IMR-90 (cell line): Measurements from ENCODE around the gene BTG2. TPM values are rescaled to one million over a fixed set of nuclear protein-coding genes. Genes with fewer than 3 reads are reported as not detected.

Experiments used
- ATAC-seq: fragments of 200-7000 bp; cut with Tn5 transposase; 2 replicates; pipeline ENCODE4 v1.9.1; 2020; ENCODE audit warnings: low read depth, mild to moderate bottlenecking, moderate library complexity
- BruUV-seq: library from RNA; stranded (reverse); fragments of 400-500 nt; replicated peaks from 2 replicates; lab custom pipeline; 2021; lab: Mats Ljungman, UMichigan
- CTCF ChIA-PET: fragments of 300-600 bp; formaldehyde crosslinking; extraction: SDS; loops from one replicate; lab custom pipeline; 2021; ENCODE audit warnings: antibody characterized with exemption; lab: Yijun Ruan, JAX
- POLR2A ChIA-PET: fragments of 300-600 bp; sonication (Branson Sonifier 250); formaldehyde crosslinking; loops from one replicate; lab custom pipeline; 2022; ENCODE audit warnings: antibody characterized with exemption; ENCODE audit not compliant: unreplicated experiment; lab: Charles Lee
- DNase-seq: peaks from one replicate; pipeline ENCODE4 v3.0.0; 2013
- H2AFZ ChIP-seq: replicated peaks from 2 replicates; pipeline ENCODE3; 2013; ENCODE audit warnings: low read length, mild to moderate bottlenecking; ENCODE audit not compliant: poor library complexity
- H2AK5ac ChIP-seq: 2 replicates; pipeline ENCODE4 v1.6.1; 2013; ENCODE audit warnings: low read depth, low read length, inconsistent platforms
- H2AK9ac ChIP-seq: replicated peaks from 2 replicates; pipeline ENCODE3; 2013; ENCODE audit warnings: mild to moderate bottlenecking, low read depth, low read length, moderate library complexity; ENCODE audit not compliant: poor library complexity
- H2BK120ac ChIP-seq: 2 replicates; pipeline ENCODE4 v1.6.1; 2013; ENCODE audit warnings: low read depth, low read length, inconsistent platforms
- H2BK15ac ChIP-seq: 3 replicates; pipeline ENCODE4 v1.6.1; 2013; ENCODE audit warnings: low read depth, low read length, inconsistent platforms
- H2BK20ac ChIP-seq: 2 replicates; pipeline ENCODE4 v1.6.1; 2013; ENCODE audit warnings: low read depth, mild to moderate bottlenecking, inconsistent platforms, low read length, moderate library complexity
- H2BK5ac ChIP-seq: 2 replicates; pipeline ENCODE4 v1.6.1; 2013; ENCODE audit warnings: mild to moderate bottlenecking, low read depth, low read length, inconsistent platforms; ENCODE audit not compliant: poor library complexity, severe bottlenecking
- H3K14ac ChIP-seq: replicated peaks from 2 replicates; pipeline ENCODE4 v1.6.1; 2013; ENCODE audit warnings: low read depth, low read length, inconsistent platforms
- H3K18ac ChIP-seq: 2 replicates; pipeline ENCODE4 v1.6.1; 2013; ENCODE audit warnings: low read depth, low read length, control low read depth
- H3K23ac ChIP-seq: 2 replicates; pipeline ENCODE4 v1.6.1; 2013; ENCODE audit warnings: low read depth, low read length, inconsistent platforms
- H3K27ac ChIP-seq: 2 replicates; pipeline ENCODE4 v1.5.1; 2013; ENCODE audit warnings: mild to moderate bottlenecking, control low read depth, low read length; ENCODE audit not compliant: insufficient read depth
- H3K27me3 ChIP-seq: 2 replicates; pipeline ENCODE4 v1.6.1; 2013; ENCODE audit warnings: low read length; ENCODE audit not compliant: control insufficient read depth, insufficient read depth
- H3K36me3 ChIP-seq: 2 replicates; pipeline ENCODE4 v1.6.1; 2013; ENCODE audit warnings: low read length, mixed read lengths; ENCODE audit not compliant: control insufficient read depth, insufficient read depth
- H3K4ac ChIP-seq: 2 replicates; pipeline ENCODE4 v1.6.1; 2013; ENCODE audit warnings: low read depth, low read length, inconsistent platforms
- H3K4me1 ChIP-seq: 2 replicates; pipeline ENCODE4 v1.6.1; 2013; ENCODE audit warnings: low read length, mixed read lengths; ENCODE audit not compliant: control insufficient read depth, insufficient read depth
- H3K4me2 ChIP-seq: 2 replicates; pipeline ENCODE4 v1.6.1; 2013; ENCODE audit warnings: low read depth, mild to moderate bottlenecking, control low read depth, low read length, moderate library complexity
- H3K4me3 ChIP-seq: 2 replicates; pipeline ENCODE4 v1.5.1; 2013; ENCODE audit warnings: low read depth, mild to moderate bottlenecking, control low read depth, low read length, moderate library complexity; ENCODE audit not compliant: insufficient read depth
- H3K56ac ChIP-seq: 2 replicates; pipeline ENCODE4 v1.6.1; 2013; ENCODE audit warnings: low read length, inconsistent platforms; ENCODE audit not compliant: insufficient read depth; ENCODE audit errors: extremely low read depth
- H3K79me1 ChIP-seq, 2 experiments: 2 replicates each; pipeline ENCODE4 v1.6.1; 2013; ENCODE audit warnings: low read length in 2 of 2, inconsistent platforms in 1 of 2, low read depth in 1 of 2
- H3K9ac ChIP-seq: 2 replicates; pipeline ENCODE4 v1.6.1; 2013; ENCODE audit warnings: low read depth, low read length, control low read depth
- H3K9me1 ChIP-seq: 2 replicates; pipeline ENCODE4 v1.6.1; 2013; ENCODE audit warnings: low read length, inconsistent platforms; ENCODE audit not compliant: insufficient read depth
- H3K9me3 ChIP-seq: 2 replicates; pipeline ENCODE4 v1.6.1; 2013; ENCODE audit warnings: low read length; ENCODE audit not compliant: control insufficient read depth, insufficient read depth
- H4K20me1 ChIP-seq: 2 replicates; pipeline ENCODE4 v1.6.1; 2013; ENCODE audit warnings: low read length, inconsistent platforms; ENCODE audit not compliant: insufficient read depth
- H4K5ac ChIP-seq: 2 replicates; pipeline ENCODE4 v1.6.1; 2013; ENCODE audit warnings: mild to moderate bottlenecking, low read depth, low read length, control low read depth
- H4K8ac ChIP-seq, 2 experiments: 2 replicates each; pipeline ENCODE4 v1.6.1; 2013; ENCODE audit warnings: low read depth in 2 of 2, low read length in 2 of 2, control low read depth in 1 of 2, inconsistent platforms in 1 of 2
- H4K91ac ChIP-seq: 2 replicates; pipeline ENCODE4 v1.6.1; 2013; ENCODE audit warnings: low read depth, low read length, inconsistent platforms; ENCODE audit not compliant: insufficient read depth
- MAFK ChIP-seq: IDR thresholded peaks from 2 replicates; pipeline ENCODE4 v1.6.1; 2012; ENCODE audit warnings: low read depth, low read length, improper control_type of control experiment
- NFE2L2 ChIP-seq: fragments of 150-350 bp; IDR thresholded peaks from 2 replicates; pipeline ENCODE4 v1.6.1; 2016; ENCODE audit warnings: low read depth, mild to moderate bottlenecking, low read length
- RAD21 ChIP-seq: IDR thresholded peaks from 2 replicates; pipeline ENCODE4 v1.6.1; 2012; ENCODE audit warnings: low read length, improper control_type of control experiment
- WGBS, 2 experiments: methylation state at CpG; one replicate each; pipeline versions ENCODE4 v1.1.5 to v1.1.7; 2013; ENCODE audit warnings: missing lambda C conversion rate in 2 of 2; ENCODE audit not compliant: insufficient read length in 1 of 2; ENCODE audit errors: extremely low coverage in 2 of 2; 5-methylcytosine and 5-hydroxymethylcytosine counted together
- dilution Hi-C: fragments of 300-500 bp; cut with HindIII; formaldehyde crosslinking; loops from one replicate; pipeline ENCODE4 v1.14.3; 2018; ENCODE audit warnings: low sequenced_read_pairs; ENCODE audit not compliant: unreplicated experiment
- in situ Hi-C: fragments of 300-500 bp; cut with MboI; formaldehyde crosslinking; loops from 3 replicates; pipeline ENCODE4 v1.14.3; 2019; ENCODE audit warnings: low sequenced_read_pairs, inconsistent platforms, mixed read lengths
- intact Hi-C: fragments of 100-400 bp; cut with micrococcal nuclease; formaldehyde crosslinking; loops from 2 replicates; pipeline ENCODE4 v1.10.0; 2022
- polyA plus RNA-seq, 3 experiments: library from polyadenylated mRNA; depleted of rRNA; stranded (reverse); fragments of >200 nt; gene quantifications; 2 replicates each; pipeline ENCODE4 v1.2.3, GENCODE V29; 2012; ENCODE audit warnings: low replicate concordance in 1 of 3
- total RNA-seq: library from RNA; depleted of rRNA; stranded (reverse); fragments of >200 nt; gene quantifications from 2 replicates; pipeline ENCODE4 v1.2.3, GENCODE V29; 2012
- TF ChIP-seq, protein P1 (sequence below): fragments of 150-350 bp; IDR thresholded peaks from 2 replicates; pipeline ENCODE4 v1.6.1; 2016; ENCODE audit warnings: low read depth, mild to moderate bottlenecking, low read length, moderate library complexity, borderline replicate concordance

Gene BTG2
- total and polyA plus RNA-seq, 2 of the 4 experiments (the other 2 are of a cell fraction), result 8.4 to 18.8 TPM

- POLR2A ChIA-PET, result no interaction called here
Measured at GRCh38 chr1:203331224-203331623, 25.9 kb downstream of the BTG2 start.

More at GRCh38 chr1:203331224-203331623, 25.9 kb downstream of the BTG2 start:
- no TSS peak for BruUV-seq
- Histone ChIP-seq H2BK20ac (no peak overlapping the region), H2BK120ac (no peak overlapping the region), H2BK15ac (no peak overlapping the region), H4K8ac (no peak overlapping the region), H3K79me1 (no peaks in the 10 kb centered on the region), H4K5ac (no peak overlapping the region), H2BK5ac (no peak overlapping the region), H3K36me3 (no peaks in the 10 kb centered on the region), H3K27me3 (peaks cover 52% of the 10 kb centered on the region), H3K18ac (no peak overlapping the region), H3K9me1 (peaks cover 6% of the 10 kb centered on the region; the same call in 1 of the 2 replicates), H3K4me1 (peaks cover 2% of the 10 kb centered on the region; the same call in 1 of the 2 replicates), H2AK9ac (no peak overlapping the region), H3K4me2 (no peak overlapping the region), H4K91ac (no peak overlapping the region), H3K23ac (no peak overlapping the region), H2AFZ (no peak overlapping the region), H3K4ac (no peak overlapping the region), H3K9me3 (no peaks in the 10 kb centered on the region), H3K9ac (no peak overlapping the region), H3K27ac (no peak overlapping the region), H4K20me1 (no peaks in the 10 kb centered on the region), H2AK5ac (no peak overlapping the region), H3K14ac (no peak overlapping the region), H3K56ac (no peak overlapping the region), H3K4me3 (no peak overlapping the region)
- DNase-seq, result no peak
- in situ Hi-C loops, result no loop called here
- intact Hi-C loops, result loop anchor here (10.0 kb wide), 1 partner anchor 296 kb away; no protein-coding TSS in a partner anchor
- no peak for ATAC-seq
- dilution Hi-C loops, result no loop called here
- WGBS, 2 experiments, result 40% methylated on average over 1 of the region's 1 CpG; no CpG with 5 or more reads in 1 of the 2 experiments
- CTCF ChIA-PET, result interaction anchor here (1.1 kb wide), 1 partner anchor 64 kb away, joined by 5 read pairs; no protein-coding TSS in a partner anchor
- peak; percentile 84 for TF ChIP-seq MAFK
- TF ChIP-seq NFE2L2, result peak; percentile 83
- TF ChIP-seq RAD21, result no peak
- TF ChIP-seq, protein P1, sequence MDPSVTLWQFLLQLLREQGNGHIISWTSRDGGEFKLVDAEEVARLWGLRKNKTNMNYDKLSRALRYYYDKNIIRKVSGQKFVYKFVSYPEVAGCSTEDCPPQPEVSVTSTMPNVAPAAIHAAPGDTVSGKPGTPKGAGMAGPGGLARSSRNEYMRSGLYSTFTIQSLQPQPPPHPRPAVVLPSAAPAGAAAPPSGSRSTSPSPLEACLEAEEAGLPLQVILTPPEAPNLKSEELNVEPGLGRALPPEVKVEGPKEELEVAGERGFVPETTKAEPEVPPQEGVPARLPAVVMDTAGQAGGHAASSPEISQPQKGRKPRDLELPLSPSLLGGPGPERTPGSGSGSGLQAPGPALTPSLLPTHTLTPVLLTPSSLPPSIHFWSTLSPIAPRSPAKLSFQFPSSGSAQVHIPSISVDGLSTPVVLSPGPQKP, result no peak
